ENCODE data around the gene B4GALNT1.
"Not testable (repeated sequence)": the region's sequence is repeated elsewhere in the genome, so short reads cannot be mapped to it uniquely, and the experiment has no call there.

Gene B4GALNT1

DNA sequence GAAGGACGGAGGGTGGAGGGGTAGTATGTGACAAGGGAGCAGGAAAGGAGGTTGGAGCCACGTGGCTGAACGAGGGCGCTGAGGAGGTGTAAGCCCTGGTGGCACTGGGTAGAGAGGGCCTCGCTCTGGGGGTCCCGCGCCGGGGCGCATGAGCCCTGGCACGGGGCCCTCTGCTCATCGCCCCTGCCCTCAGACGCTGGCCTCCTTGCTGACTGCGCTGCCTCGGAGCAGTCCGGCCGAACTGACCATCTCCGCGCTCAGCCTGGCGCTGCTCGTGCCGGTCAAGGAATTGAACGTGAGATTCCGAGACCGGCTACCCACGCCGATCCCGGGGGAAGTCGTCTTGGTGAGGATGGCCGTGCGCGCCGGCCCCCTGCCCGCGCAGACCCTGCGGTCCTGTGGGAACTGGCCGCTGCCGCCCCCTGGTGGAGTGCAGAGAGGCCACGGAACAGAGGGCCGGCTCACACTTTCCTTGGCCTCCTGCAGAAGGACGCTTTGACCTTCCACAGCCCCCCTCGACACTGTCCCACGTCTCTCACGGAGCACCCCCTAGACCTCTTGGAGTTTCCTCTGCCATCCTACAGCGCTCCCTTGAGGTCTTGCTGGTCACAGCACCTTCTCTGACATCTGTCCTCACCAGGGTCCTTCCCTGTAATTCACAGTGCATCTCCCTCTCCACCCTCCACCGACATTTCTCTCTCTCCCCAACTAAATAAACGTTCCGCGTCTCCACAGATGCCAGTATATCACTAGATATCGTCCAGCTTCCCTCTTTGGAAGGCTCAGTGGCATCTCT lies 11.3 kb downstream of the B4GALNT1 start:
- no peak for DNase-seq (ENCODE audit: extremely low read depth in 1 of 2, low read depth in 1 of 2)

DNA sequence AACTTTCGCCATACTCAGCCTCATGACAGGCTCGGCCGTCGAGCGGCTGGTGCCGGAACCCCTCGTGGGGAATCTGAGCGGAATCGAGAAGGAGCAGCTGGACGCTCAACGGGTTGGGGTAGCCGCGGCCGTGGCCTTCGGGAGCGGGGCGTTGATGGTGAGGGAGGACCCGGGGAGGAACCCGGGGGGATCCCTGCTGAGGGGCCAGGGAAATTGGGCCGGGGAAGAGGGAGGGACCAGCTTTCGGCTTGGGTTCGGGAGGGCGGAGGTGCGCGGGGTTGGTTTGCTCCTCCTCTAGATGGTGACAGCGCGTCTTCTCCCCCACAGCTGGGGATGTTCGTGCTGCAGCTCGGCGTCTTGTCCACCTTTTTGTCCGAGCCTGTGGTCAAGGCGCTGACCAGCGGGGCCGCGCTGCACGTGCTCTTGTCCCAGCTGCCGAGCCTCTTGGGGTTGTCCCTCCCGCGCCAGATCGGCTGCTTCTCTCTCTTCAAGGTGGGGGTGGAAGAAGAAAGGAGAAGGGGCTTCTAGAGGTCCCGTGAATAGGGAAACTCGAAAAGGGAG lies 12.0 kb downstream of the B4GALNT1 start:
- DNase-seq (ENCODE audit: extremely low read depth in 1 of 2, low read depth in 1 of 2) = no peak

DNA sequence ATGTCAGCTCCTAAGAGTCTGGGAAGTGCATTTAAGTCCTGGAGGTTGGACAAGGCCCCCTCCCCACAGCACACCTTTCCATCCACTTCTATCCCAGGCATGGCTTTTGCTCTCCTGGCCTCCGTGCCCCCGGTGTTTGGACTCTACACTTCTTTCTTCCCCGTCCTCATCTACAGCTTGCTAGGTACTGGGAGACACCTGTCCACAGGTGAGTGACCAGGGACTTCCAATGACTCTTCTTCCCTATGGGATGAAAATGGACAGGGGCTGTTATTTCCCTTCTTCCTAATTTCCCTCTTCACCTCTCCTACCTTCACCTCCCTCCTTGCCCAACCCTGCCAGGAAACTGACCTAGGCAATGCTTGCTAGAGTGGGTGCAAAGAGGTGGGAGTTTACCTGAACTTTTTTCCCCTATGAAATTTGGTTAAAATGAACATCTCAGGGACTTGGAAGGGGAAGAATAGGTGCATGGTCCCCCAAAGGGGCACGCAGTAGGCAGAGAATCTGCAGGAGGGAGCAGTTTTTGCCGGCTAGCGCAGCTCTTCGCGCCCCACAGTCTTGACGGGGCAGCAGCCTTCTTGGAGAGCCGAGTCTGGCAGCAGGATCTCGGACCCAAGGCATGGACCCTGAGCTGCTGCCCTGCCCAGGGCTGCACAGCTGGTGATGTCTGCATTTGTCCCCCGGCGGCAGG lies 12.6 kb downstream of the B4GALNT1 start:
- no peak for DNase-seq (ENCODE audit: extremely low read depth in 1 of 2, low read depth in 1 of 2)

- DNase-seq (ENCODE audit: extremely low read depth in 1 of 2, low read depth in 1 of 2) = no peak
Measured at GRCh38 chr12:57619434-57620244, 13.4 kb downstream of the B4GALNT1 start.

- no peak for DNase-seq (ENCODE audit: extremely low read depth in 1 of 2, low read depth in 1 of 2)
Measured at GRCh38 chr12:57618966-57619433, 14.0 kb downstream of the B4GALNT1 start.

DNA sequence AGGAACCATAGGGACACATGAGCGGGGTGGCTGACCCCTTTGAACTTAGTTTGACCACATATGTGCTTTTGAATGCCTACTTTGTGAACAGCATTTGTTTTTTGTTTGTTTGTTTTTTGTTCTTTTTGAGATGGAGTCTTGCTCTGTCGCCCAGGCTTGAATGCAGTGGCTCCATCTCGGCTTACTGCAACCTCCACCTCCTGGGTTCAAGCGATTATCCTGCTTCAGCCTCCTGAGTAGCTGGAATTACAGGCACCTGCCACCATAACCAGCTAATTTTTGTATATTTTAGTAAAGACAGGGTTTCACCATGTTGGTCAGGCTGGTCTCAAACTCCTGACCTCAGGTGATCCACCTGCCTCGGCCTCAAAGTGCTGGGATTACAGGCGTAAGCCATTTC lies 14.6 kb downstream of the B4GALNT1 start:
- not testable (repeated sequence) for DNase-seq (ENCODE audit: extremely low read depth in 1 of 2, low read depth in 1 of 2)

DNA sequence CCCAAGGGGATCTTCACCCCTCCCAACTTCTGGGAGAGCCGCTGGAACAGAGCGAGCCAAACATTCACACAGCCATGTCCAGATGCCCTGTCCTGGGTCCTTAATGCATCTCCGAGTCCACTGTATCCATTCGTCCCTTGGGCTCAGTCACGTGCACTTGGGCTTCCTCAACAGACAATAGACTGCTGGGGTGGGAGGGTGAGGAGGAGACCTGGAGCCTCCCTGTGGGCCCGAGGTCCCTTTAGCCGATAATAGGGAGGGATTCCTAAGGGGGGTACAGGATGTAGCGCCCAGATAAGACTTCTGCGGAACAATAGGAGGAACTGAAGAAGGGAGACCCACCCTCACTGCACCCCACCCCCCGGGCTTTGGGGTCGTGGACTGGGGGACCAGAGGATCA lies 15.1 kb downstream of the B4GALNT1 start:
- DNase-seq (ENCODE audit: extremely low read depth in 1 of 2, low read depth in 1 of 2) = no peak

DNA sequence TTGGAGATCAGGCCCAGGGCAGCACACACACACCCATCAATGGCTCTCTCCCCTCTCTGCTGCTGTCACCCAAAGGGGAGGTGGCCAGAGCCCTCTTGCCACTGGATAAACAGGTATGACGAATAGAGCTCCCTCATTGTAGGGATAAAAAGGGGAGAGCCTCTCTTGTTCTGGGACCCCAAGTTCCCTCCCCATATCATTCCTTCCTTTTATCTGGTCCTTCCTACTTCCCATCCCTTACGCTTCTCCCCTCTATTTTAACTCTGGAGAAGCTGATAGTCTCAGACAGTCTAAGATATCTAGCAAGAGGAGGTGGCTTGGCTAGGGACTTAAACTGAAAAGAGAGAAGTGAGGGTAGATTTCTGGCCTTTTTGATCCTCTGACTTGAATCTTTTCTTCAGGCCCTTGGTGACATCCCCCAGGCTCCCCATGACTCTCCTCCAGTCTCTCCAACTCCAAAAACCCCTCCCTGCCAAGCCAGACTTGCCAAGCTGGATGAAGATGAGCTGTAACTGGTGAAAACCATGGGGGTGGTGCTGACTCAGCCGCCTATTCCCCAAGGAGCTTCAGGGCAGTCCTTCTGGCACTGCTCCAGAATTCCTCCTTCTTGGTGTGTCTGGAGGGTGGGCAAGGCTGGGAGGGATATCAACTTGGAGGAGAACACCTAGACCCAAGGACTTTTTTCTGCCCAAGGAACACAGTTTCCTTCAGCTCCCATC lies 16.5 kb downstream of the B4GALNT1 start:
- no peak for DNase-seq (ENCODE audit: extremely low read depth in 1 of 2, low read depth in 1 of 2)

GRCh38 chr12:57615637-57616036 lies 17.4 kb downstream of the B4GALNT1 start:
- no peak for DNase-seq (ENCODE audit: extremely low read depth in 1 of 2, low read depth in 1 of 2)

GRCh38 chr12:57614948-57615500 lies 18.0 kb downstream of the B4GALNT1 start:
- no peak for DNase-seq (ENCODE audit: extremely low read depth in 1 of 2, low read depth in 1 of 2)

- no peak for DNase-seq (ENCODE audit: extremely low read depth in 1 of 2, low read depth in 1 of 2)
Measured at GRCh38 chr12:57614178-57614947, 18.6 kb downstream of the B4GALNT1 start.

GRCh38 chr12:57613427-57614109 lies 19.4 kb downstream of the B4GALNT1 start:
- no peak for DNase-seq (ENCODE audit: extremely low read depth in 1 of 2, low read depth in 1 of 2)

DNA sequence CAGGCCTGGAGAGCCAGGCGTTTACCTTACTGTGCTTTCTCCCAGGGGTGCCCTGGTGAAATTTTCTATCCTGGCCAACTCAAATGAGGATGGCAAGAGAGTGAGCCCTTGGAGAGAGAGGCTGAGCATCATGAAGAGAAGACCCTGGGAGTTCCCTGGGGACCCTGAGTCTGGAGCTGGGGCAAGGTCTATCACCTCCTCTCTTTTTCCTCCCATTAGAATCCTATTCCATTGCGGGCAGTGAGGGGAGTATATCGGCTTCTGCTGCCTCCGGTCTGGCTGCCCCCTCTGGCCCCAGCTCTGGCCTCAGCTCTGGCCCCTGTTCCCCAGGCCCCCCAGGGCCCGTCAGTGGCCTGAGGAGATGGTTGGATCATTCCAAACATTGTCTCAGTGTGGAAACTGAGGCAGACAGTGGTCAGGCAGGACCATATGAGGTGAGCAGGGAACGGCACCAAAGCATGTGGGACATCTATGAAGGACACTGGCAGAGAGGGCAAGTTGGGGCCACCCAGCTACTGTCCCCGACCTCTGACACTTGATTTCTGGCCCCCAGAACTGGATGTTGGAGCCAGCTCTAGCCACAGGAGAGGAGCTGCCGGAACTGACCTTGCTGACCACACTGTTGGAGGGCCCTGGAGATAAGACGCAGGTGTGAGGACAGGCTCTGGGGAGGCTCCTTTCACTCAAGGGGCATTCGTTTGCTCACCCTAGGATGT lies 20.1 kb downstream of the B4GALNT1 start:
- no peak for DNase-seq (ENCODE audit: extremely low read depth in 1 of 2, low read depth in 1 of 2)

- DNase-seq (ENCODE audit: extremely low read depth in 1 of 2, low read depth in 1 of 2) = no peak
Measured at GRCh38 chr12:57611827-57612710, 20.9 kb downstream of the B4GALNT1 start.

- DNase-seq (ENCODE audit: extremely low read depth in 1 of 2, low read depth in 1 of 2) = no peak
Measured at GRCh38 chr12:57611108-57611826, 21.7 kb downstream of the B4GALNT1 start, which contains the start of gene ARHGEF25. Gene ARHGEF25 (plus strand): TSS chr12:57611435. CDS start chr12:57611895, 460 bp downstream.

- DNase-seq (ENCODE audit: extremely low read depth in 1 of 2, low read depth in 1 of 2) = no peak
Measured at GRCh38 chr12:57610554-57611107, 22.4 kb downstream of the B4GALNT1 start.
